SK-N-SH treated with all-trans-retinoic acid at 6 μM for 48 hours (cell line): Measurements from ENCODE around the gene TVP23A.

Experiments used
- ATAC-seq: fragments of 200-7000 bp; cut with Tn5 transposase; 3 replicates; pipeline ENCODE4 v1.9.1; 2020; ENCODE audit warnings: mild to moderate bottlenecking, moderate library complexity
- ARNTL ChIP-seq: fragments of 450-650 bp; formaldehyde crosslinking; IDR thresholded peaks from 2 replicates; pipeline ENCODE4 v1.5.0; 2020; ENCODE audit warnings: low read depth, mild to moderate bottlenecking, moderate library complexity, borderline replicate concordance
- CSDC2 ChIP-seq: fragments of 250-450 bp; sonication (Bioruptor Pico); IDR thresholded peaks from 2 replicates; pipeline ENCODE4 v1.5.0; 2020; ENCODE audit warnings: mild to moderate bottlenecking, moderate library complexity
- GLIS3 ChIP-seq: fragments of 250-450 bp; sonication (Bioruptor Pico); IDR thresholded peaks from 2 replicates; pipeline ENCODE4 v1.5.0; 2020; ENCODE audit warnings: mild to moderate bottlenecking, moderate library complexity
- ISL1 ChIP-seq: fragments of 250-450 bp; sonication (Bioruptor Pico); IDR thresholded peaks from 2 replicates; pipeline ENCODE4 v2.1.2; 2022; ENCODE audit warnings: mild to moderate bottlenecking, moderate library complexity
- PPARA ChIP-seq: fragments of 250-450 bp; sonication (Bioruptor Pico); IDR thresholded peaks from 2 replicates; pipeline ENCODE4 v1.5.0; 2020; ENCODE audit warnings: mild to moderate bottlenecking, borderline replicate concordance
- SNAI2 ChIP-seq: fragments of 250-450 bp; sonication (Bioruptor Pico); IDR thresholded peaks from 2 replicates; pipeline ENCODE4 v1.5.0; 2020; ENCODE audit warnings: mild to moderate bottlenecking, moderate library complexity
- TOX ChIP-seq: fragments of 250-450 bp; sonication (Bioruptor Pico); IDR thresholded peaks from 2 replicates; pipeline ENCODE4 v1.8.0; 2021; ENCODE audit warnings: mild to moderate bottlenecking, moderate library complexity, borderline replicate concordance
- ZC3H10 ChIP-seq: fragments of 250-450 bp; sonication (Bioruptor Pico); IDR thresholded peaks from 2 replicates; pipeline ENCODE4 v1.5.1; 2021; ENCODE audit warnings: mild to moderate bottlenecking, moderate library complexity
- ZFP3 ChIP-seq: fragments of 250-450 bp; sonication (Bioruptor Pico); IDR thresholded peaks from 2 replicates; pipeline ENCODE4 v1.5.0; 2020; ENCODE audit warnings: mild to moderate bottlenecking, moderate library complexity
- ZFP30 ChIP-seq: fragments of 450-650 bp; formaldehyde crosslinking; IDR thresholded peaks from 2 replicates; pipeline ENCODE4 v1.5.0; 2022; ENCODE audit warnings: mild to moderate bottlenecking, moderate library complexity
- ZNF565 ChIP-seq: fragments of 450-650 bp; formaldehyde crosslinking; conservative IDR thresholded peaks from 2 replicates; pipeline ENCODE4 v1.5.0; 2020; ENCODE audit warnings: low read depth, mild to moderate bottlenecking, moderate library complexity
- ZNF70 ChIP-seq: fragments of 450-650 bp; formaldehyde crosslinking; IDR thresholded peaks from 2 replicates; pipeline ENCODE4 v1.5.0; 2020; ENCODE audit warnings: mild to moderate bottlenecking, moderate library complexity
- ZNF8 ChIP-seq: fragments of 450-650 bp; formaldehyde crosslinking; IDR thresholded peaks from 2 replicates; pipeline ENCODE4 v1.5.0; 2020; ENCODE audit warnings: mild to moderate bottlenecking, moderate library complexity
- TF ChIP-seq, protein P1 (sequence below): fragments of 250-450 bp; sonication (Bioruptor Pico); IDR thresholded peaks from 2 replicates; pipeline ENCODE4 v1.5.1; 2020; ENCODE audit warnings: low read depth, mild to moderate bottlenecking, moderate library complexity
- TF ChIP-seq, protein P2 (sequence below): fragments of 250-450 bp; sonication (Bioruptor Pico); IDR thresholded peaks from 2 replicates; pipeline ENCODE4 v1.8.0; 2020; ENCODE audit warnings: mild to moderate bottlenecking, moderate library complexity, borderline replicate concordance
- TF ChIP-seq, protein P3 (sequence below): fragments of 250-450 bp; sonication (Bioruptor Pico); IDR thresholded peaks from 2 replicates; pipeline ENCODE4 v1.8.0; 2021; ENCODE audit warnings: low read depth, mild to moderate bottlenecking, moderate library complexity, borderline replicate concordance
- TF ChIP-seq, protein P4 (sequence below): fragments of 250-450 bp; sonication (Bioruptor Pico); IDR thresholded peaks from 2 replicates; pipeline ENCODE4 v1.5.0; 2020; ENCODE audit warnings: mild to moderate bottlenecking, moderate library complexity

Gene TVP23A

DNA sequence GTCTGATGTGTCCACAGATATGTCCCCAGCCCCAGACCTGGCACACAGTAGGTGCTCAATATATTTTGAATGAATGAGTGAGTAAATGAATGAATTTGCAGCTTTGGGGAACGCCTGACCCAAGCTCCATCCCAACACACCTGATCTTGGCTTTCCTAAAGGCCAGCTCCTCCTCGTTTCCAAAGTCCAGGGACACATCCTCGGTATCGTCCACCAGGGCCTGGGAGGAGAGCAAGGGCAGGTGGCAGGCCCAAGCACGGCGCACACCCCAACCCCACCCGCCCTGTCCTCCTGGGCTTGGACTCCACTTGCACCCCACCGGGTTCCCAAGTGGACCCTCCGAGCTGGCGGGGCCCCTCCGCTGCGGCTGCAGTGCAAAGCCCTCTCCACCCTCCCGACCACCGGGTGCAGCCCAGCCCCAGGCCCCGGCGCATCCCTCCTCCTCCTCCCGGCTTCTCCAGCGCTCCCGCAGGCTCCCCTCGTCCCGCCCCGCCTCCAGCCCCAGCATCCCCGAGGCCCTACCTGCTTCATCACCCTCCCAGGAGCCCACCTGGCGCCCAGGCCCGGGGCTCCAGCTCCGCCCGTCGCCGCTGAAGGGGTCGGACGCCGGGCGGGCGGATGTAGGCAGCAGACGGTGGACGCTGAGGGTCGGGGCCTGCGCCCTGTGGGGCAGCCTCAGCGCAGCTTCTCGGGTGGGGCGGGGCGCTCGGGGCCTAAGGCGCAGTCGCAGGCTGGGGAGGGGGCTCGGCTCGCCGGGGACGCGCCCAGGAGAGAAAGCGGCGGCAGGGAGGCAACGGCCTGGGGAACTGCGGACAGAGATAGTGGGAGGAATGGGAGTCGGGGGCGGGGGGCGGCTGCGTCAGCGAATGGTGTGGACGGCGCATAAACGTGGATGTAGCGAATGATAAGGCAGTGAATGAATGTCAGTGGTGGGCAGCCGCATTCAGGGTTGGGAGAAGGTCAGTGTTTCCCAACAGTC lies at the start of gene TVP23A:
TSS of gene TVP23A (minus strand) at position 832 of the 979 bp plus-strand sequence. CDS start at position 531, 301 bp downstream.
- TF ChIP-seq ZC3H10 (CRISPR knock-in tag) (no peak), ZNF565 (CRISPR knock-in tag) (no peak), ZFP3 (no peak), GLIS3 (CRISPR knock-in tag) (no peak), SNAI2 (CRISPR knock-in tag) (no peak), PPARA (CRISPR knock-in tag) (no peak), ZNF8 (CRISPR knock-in tag) (no peak), ZFP30 (CRISPR knock-in tag) (no peak), ARNTL (no peak)
- TF ChIP-seq, protein P1, sequence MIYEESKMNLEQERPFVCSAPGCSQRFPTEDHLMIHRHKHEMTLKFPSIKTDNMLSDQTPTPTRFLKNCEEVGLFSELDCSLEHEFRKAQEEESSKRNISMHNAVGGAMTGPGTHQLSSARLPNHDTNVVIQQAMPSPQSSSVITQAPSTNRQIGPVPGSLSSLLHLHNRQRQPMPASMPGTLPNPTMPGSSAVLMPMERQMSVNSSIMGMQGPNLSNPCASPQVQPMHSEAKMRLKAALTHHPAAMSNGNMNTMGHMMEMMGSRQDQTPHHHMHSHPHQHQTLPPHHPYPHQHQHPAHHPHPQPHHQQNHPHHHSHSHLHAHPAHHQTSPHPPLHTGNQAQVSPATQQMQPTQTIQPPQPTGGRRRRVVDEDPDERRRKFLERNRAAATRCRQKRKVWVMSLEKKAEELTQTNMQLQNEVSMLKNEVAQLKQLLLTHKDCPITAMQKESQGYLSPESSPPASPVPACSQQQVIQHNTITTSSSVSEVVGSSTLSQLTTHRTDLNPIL: no peak
- TF ChIP-seq, protein P2, sequence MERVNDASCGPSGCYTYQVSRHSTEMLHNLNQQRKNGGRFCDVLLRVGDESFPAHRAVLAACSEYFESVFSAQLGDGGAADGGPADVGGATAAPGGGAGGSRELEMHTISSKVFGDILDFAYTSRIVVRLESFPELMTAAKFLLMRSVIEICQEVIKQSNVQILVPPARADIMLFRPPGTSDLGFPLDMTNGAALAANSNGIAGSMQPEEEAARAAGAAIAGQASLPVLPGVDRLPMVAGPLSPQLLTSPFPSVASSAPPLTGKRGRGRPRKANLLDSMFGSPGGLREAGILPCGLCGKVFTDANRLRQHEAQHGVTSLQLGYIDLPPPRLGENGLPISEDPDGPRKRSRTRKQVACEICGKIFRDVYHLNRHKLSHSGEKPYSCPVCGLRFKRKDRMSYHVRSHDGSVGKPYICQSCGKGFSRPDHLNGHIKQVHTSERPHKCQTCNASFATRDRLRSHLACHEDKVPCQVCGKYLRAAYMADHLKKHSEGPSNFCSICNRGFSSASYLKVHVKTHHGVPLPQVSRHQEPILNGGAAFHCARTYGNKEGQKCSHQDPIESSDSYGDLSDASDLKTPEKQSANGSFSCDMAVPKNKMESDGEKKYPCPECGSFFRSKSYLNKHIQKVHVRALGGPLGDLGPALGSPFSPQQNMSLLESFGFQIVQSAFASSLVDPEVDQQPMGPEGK (CRISPR knock-in tag): no peak
- TF ChIP-seq, protein P3, sequence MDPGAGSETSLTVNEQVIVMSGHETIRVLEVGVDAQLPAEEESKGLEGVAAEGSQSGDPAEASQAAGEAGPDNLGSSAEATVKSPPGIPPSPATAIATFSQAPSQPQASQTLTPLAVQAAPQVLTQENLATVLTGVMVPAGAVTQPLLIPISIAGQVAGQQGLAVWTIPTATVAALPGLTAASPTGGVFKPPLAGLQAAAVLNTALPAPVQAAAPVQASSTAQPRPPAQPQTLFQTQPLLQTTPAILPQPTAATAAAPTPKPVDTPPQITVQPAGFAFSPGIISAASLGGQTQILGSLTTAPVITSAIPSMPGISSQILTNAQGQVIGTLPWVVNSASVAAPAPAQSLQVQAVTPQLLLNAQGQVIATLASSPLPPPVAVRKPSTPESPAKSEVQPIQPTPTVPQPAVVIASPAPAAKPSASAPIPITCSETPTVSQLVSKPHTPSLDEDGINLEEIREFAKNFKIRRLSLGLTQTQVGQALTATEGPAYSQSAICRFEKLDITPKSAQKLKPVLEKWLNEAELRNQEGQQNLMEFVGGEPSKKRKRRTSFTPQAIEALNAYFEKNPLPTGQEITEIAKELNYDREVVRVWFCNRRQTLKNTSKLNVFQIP (CRISPR knock-in tag): no peak
- ATAC-seq: peak; percentile 62

DNA sequence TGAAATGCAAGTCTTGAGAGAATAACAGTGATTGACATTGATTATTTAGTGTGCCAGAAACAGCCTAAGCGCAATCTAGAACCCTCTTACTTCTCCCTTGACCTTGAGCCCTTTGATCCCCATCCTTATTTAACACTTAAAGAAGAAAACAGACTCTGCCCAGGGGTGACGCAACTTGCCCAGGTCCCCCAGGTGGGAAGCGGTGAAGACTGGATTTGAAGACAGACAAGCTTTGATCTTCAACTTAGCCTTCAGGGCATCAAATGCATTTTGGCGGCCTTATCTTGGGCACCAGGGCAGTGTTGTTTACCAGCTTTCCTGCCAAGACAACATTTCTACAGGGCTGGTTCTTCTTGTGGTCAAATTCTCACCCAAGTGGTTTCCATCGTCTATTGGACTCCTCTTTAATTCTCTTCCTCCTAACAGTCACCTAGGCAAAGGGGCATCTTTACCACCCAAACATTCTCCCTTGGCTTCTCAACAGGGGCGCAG lies 49.6 kb upstream of the TVP23A start:
- no peak for ATAC-seq
- TF ChIP-seq TOX (CRISPR knock-in tag) (no peak), ARNTL (no peak), ZNF565 (CRISPR knock-in tag) (no peak), ZNF70 (no peak), ZFP3 (no peak), ZC3H10 (CRISPR knock-in tag) (no peak), ISL1 (no peak)
- TF ChIP-seq, protein P2 (CRISPR knock-in tag): no peak
- TF ChIP-seq, protein P4, sequence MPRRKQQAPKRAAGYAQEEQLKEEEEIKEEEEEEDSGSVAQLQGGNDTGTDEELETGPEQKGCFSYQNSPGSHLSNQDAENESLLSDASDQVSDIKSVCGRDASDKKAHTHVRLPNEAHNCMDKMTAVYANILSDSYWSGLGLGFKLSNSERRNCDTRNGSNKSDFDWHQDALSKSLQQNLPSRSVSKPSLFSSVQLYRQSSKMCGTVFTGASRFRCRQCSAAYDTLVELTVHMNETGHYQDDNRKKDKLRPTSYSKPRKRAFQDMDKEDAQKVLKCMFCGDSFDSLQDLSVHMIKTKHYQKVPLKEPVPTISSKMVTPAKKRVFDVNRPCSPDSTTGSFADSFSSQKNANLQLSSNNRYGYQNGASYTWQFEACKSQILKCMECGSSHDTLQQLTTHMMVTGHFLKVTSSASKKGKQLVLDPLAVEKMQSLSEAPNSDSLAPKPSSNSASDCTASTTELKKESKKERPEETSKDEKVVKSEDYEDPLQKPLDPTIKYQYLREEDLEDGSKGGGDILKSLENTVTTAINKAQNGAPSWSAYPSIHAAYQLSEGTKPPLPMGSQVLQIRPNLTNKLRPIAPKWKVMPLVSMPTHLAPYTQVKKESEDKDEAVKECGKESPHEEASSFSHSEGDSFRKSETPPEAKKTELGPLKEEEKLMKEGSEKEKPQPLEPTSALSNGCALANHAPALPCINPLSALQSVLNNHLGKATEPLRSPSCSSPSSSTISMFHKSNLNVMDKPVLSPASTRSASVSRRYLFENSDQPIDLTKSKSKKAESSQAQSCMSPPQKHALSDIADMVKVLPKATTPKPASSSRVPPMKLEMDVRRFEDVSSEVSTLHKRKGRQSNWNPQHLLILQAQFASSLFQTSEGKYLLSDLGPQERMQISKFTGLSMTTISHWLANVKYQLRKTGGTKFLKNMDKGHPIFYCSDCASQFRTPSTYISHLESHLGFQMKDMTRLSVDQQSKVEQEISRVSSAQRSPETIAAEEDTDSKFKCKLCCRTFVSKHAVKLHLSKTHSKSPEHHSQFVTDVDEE: no peak

DNA sequence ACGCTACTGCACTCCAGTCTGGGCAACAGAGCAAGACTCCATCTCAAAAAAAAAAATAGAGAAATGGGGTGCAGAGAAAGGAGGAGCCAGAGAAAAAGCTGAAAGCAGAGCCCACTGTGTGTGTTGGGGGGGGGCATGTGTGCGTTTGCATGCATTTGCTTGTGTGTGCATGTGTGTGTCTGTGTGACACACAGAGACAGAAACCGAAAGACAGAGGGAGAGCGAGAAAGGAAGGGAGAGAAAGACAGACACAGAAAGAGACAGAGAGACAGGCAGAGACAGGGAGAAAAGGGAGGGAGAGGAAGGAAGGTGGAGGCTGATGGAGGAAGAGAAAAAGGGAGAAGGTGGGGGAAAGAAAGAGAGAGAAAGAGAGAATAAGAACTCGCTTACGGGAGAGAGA lies 48.6 kb upstream of the TVP23A start:
- no peak for ATAC-seq
- TF ChIP-seq TOX (CRISPR knock-in tag): no peak
- TF ChIP-seq CSDC2 (CRISPR knock-in tag): no peak
